Stimulated activated CD4-positive, alpha-beta T cell treated with anti-CD3 and anti-CD28 coated beads, Interleukin-2, amount 100 ng/mL, for 48 hours (primary cell): Measurements from ENCODE around the gene ZFYVE27.

Experiments
- DNase-seq, 2 donors: peaks; one replicate each; pipeline ENCODE4 v3.0.0-alpha.2; 2020

Gene ZFYVE27

DNA sequence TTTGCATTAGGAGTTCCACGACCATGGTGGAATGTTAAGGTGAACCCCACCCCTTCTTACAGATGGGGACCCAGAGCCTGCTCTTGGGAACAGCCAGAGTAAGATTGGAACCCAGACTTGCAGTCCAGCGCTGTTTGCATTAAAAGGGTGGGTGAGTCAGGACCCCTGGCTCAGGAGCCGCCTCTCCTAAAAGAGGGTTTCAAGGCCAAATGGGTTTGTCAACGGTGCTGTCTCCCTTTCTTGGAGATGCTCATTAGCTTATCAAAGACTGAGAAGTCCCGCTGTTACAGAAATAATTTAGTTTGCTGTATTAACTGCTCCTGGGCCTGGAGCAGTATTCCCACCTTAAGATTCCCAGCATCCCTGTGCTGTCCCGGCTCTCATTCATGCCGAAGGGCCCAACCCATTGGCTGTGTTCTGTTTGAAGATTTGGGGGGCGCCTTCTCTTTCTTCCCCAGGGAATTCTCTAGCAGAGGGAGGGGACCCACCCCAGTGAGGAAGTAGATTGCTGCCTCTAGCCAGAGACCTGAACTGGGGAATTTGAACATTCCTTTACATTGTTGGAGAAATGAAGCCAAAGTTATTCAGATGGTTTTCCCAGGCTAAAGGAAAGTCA, 21.6 kb upstream of the ZFYVE27 start:
- no peak for DNase-seq

DNA sequence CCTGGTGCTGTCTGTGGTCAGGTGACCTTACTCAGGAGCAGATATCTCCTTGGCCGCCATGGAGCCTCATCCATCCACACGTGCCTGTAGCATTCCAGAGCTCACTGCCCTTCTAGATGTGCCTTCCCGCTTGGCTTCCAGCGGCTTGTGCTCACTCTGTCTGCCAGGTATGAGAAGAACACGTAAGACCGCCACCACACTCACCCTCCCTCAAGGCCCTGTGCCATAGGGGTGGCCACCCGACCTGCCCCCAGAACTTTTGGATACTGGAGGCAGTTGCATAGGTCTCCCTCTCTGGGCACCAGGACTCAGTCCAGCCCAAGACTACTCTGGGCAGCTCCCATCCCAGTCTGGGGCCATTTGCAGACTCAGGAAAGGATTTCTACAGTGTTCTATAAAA, 19.3 kb upstream of the ZFYVE27 start:
- DNase-seq: no peak

DNA sequence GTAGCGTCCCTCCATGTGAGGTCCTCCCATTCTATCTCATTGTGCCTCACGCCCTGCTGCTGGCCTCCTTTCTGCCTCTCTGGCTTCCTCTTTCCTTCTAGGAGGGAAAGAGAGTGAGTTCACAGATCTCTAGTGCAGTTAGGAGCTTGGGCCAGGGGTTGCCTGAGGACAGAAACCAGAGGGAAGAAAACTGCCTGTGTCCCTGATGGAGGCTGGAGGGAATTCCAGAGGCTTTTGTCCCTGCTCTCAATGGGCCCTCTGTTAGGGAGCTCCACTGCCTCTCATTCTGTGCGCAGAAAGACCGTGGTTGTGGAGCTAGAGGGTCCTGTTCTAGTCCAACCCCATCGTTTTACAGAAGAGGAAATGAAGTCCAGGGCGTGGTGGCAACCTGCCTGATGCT, 18.8 kb upstream of the ZFYVE27 start:
- DNase-seq: no peak

DNA sequence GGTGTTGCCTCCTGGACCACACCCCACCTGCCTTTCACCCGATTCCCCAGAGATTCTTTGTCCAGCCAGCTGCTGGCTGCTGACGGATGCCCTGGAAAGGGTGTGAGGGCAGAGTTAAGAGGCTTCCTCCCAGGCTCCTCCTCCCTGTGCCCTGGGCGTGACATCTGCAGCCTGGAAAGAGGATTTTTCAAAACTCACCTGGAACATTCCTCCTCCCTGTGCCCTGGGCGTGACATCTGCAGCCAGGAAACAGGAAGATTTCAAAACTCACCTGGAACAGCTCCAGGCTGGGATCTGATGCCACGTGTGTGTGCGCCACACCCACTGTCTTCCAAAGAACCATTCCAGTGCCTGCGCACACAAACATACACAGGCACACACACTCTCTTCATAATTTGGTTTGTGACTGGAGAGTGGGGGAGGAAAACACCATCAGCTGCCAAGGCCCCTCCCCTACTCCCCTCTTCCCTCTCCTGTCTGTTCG, 18.2 kb upstream of the ZFYVE27 start:
- DNase-seq: no peak

DNA sequence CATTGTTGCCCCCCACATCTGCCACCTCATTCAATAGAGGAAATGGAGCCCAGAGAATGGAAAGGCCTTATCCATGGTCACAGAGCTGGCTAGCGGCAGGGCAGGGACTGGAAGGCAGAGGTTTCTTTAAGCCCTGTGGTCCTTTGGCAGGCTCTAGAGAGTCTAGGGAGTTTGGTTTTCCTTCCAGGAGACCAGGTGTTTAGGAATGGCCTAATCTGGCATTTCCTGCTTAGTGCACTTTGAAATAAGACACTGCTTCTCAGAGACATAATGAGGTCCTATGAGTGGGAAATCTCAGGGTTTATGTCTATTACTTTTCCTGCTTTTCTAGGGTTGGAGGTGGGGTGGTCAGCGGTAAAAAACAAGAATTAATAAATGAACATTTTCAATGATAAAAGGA, 17.3 kb upstream of the ZFYVE27 start:
- DNase-seq: no peak

DNA sequence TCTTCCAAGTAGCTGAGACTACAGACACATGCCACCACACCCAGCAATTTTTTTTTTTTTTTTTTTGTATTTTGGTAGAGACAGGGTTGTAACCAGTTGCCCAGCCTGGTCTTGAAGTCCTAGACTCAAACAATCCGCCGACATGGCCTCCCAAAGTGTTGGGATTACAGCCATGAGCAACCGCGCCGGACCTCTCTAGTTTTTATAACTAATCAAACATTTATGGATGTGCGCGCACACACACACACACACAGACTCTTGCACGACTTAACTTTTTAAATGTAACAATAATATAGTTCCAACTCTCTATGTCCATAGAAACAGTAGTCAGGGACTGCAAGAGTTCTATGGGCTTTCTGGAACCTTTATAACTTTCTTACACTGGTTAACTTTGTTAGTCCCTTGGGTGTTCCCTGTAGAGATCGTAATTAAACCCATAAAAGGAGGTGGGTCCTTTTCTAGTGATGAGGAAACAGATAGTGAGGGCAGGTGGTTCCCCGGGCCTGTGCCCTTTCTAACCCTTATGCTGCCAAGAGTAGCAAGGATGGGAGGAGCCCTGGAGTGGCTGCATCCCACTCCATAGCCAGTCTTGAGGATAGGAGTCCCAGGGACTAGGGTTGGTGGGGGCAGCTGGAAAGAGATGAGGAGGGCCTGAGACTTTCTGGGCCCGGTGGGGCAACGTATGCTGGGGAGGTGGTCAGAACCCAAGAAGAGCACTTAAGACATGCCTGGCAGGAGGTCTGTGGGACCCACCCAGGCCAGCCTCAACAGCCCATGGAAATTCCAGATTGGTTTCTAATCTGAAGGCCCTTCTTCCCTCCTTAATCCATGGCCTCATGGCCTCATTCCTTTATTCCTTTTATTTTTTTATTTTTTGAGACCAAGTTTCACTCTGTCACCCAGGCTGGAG, 14.8 kb upstream of the ZFYVE27 start:
- no peak for DNase-seq

DNA sequence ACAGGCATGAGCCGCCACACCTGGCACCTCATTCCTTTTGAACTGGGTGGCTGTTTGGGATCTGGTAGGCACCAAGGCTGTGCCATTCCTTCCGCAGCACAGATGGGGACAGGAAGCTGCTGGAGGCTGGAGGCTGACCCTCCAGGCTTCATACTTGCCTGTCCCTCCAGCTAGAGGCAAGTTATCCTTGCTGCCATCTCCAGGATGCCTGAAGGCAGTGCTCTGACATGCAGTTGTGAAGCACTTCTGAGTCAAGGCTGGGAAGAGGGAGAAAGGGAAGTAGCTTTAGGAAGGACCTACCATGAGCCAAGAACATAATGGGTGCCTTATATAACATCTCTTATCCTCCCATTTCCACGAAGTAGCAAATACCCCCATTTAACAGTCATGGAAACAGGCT, 13.9 kb upstream of the ZFYVE27 start:
- no peak for DNase-seq

DNA sequence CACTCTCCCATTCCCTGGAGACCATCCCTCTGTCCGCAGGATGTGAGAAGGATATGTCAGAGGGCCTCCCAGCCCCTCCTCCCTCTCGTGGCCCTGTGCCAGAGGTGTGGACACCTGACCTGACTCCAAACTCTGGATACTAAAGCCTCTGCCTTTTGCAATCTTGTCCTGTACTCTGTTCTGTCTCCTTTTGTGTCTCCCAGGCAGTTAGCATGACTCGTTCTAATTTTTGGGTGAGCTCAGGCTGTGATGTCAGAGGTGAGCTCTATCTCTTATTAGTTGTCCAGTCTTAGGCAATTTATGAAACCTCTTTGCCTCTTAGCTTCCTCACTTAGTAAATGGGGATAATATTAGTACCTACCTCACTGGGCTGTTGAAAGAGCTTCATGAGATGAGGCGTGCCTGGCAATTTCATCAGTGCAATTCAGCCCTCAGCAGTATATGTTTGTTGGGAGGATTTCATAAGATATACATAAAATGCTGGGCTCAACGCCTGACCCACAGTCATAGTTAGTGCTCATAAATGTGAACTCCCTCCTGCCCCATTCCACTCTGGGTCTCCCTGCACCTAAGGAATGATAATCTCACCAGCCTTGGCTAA, 12.5 kb upstream of the ZFYVE27 start:
- no peak for DNase-seq

DNA sequence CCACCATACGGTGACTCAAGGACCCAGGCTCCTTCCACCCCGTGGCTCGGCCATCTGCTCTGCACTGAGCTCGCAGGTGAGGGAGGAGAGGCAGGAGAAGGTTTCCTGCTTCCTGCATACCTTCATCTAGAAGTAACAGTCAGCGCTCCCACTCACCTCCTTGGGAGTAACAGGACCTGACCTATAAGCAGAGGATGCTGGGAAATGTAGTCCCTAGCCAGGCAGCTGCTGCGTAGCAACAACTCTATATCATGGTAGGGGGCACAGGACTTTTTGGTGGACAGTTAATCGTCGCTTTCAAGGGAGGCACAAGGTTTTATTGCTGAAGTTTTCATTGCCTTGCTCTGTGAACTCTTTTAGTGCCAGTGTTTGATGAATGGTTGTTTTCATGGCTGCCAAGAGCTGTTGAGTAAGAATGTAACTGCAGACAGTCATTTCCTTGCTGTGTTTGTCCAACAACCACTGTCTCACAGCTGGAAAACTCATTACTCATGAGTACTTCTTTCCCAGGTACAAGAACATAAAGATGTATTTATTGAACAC, 10.2 kb upstream of the ZFYVE27 start:
- DNase-seq: no peak

DNA sequence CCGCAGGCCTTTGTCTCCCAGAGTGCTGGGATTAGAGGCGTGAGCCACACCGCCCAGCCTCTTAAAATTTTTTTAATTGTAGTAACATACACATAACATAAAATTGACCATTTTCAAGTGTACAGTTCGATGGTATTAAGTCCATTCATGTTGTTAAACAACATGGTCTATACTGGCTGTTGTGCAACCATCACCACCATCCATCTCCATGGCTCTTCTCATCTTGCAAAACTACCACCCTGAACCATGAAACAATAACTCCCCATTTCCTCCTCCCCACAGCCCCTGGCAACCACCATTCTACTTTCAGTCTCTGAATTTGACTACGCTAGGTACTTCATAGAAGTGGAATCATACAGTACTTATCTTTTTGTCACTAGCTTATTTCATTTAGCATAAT, 7.9 kb upstream of the ZFYVE27 start:
- DNase-seq: no peak

DNA sequence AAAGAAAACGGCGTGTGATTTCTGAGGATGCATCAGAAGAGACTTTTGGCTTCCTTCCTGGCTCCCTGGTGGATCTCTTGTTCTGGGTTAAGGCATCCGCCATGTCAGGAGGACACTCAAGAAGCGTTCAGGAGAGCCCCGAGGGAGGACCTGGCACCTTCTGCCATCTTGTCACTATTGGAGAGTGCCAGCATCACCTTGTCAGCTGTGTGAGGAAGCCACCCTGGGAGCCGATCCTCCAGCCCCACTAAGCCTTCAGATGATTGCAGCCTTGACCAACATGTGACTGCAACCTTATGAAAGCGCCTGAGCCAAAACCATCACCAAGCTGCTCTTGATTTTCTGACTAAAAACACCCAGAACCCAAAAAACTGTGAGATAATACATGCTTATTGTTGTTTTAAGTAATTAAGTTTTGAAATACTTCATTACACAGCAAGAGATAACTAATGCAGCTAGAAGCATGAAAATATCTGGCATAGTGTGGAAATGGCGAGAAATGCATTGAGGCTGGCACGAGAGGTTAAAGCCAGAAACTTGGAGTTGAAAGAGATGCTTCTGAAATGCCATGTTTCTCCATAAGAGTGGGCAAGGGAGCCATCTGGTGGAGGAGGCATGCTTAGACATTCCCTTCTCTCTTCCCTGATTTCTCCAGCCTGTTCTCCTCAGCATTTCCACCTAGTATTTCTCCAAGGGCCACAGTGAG, 5.4 kb upstream of the ZFYVE27 start:
- peak; percentile 41 to 55 for DNase-seq

DNA sequence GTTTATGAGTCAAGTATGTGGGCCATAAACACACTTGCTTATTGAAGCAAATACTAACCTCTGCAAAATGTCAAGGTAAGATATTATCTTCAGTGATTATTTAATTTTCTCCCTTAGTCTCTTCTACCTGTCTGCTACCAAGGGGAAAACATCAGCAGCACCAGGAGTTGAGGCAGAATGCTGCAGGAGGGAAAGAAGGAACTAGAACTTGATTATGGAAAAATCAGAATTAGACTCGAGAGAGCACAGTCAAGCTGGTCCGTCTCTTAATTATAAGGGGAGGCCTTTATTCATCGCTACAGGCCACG, 4.9 kb upstream of the ZFYVE27 start:
- DNase-seq: no peak

DNA sequence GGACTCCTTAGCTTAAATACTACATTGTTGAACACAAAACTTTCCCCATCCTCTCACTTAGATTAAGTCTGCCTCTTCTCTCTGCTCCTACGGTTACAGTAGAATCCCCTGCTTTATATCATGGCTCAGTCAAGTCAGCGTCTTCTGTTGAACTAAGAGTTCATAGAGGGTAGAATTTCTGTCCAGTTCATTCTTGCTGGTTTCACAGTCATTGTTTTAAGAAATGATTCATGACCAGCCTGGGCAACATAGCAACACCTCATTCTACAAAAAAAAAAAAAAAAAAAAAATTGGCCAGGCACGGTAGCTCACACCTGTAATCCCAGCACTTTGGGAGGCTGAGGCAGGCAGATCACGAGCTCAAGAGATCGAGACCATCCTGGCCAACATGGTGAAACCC, 3.7 kb upstream of the ZFYVE27 start:
- DNase-seq: no peak

DNA sequence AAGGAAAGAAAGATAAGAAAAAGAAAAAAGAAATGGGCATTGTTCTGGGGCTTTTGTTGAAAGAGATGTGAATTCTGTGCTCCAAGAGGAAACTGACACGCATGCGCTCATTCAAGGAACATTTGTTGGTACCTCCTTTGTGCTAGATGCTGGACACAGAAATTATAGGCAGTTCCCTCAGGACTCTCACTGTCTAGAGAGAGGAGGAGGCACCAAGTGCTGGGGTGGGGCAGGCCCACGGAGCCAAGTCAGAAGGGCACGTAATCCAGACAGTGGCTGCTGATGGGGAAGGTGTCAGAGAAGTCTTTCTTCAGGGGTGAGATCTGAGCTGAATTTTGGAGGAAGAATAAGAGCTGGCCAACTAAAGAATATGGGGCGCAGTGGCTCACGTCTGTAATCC, 2.9 kb upstream of the ZFYVE27 start:
- DNase-seq: no peak

DNA sequence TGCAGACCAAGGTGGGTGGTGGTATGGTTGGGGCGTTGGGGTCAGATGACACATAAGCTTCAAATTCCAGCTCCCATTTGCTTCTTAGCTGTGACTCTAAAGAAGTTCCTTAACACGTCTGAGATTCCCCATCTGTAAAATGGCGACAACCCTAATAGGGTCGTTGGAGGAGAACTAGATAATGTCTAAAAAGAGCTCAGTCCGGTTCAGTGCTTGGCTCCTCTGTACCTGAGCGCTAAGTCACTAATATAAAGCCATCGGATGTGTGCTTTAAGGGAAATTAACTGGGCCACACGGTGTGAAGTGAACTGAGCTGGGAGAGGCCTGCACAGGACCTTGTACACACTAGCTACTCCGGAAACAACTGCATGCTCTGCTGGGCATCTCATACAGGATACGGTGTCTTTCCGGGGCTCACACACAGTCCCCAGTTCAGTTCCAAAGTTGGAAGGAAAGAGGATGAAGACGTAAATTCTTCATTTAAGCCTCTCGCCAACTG, 476 bp upstream of the ZFYVE27 start:
- DNase-seq: no peak

DNA sequence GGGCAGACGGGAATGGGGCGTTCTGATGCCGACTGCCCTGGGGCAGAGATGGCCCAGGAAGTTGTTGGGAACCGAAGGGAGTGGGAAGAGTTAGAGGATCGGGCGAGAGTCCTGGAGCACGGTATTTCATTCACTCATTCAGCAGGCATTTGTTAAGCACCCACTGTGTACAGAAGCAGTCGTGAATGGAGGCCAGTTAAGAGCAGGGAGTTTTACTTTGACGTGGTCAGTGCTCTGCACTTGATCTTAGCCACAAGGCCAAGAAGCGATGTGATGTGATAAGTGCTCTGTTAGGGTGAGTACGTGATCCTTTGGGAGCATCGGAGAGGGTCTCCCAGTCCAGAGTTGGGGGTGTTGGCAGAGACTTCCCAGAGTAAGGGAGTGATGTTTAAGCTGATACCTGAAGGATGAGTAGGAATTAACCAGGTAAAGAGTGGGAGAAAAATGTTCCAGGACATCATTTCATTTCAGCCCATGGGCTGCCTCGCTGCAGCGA, 890 bp downstream of the ZFYVE27 start:
- no peak for DNase-seq

DNA sequence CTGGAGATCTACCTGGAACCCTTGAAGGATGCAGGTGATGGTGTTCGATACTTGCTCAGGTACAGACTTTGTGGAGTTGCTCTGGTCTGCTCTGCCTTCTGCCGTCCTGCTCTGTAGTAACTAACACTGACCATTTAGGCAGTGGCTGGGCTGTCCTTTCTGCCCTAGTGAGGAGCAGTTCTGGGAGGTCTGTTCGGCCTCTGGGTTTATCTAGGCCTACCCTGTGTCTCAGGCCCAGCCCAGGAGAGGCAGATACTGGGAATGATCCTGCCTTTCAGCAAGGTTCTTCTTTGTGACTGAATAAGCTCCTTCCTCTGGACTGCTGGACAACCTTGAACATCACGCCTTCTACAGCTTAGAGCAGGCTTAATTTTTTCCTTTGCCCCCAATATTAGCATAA, 1.7 kb downstream of the ZFYVE27 start:
- DNase-seq: no peak

DNA sequence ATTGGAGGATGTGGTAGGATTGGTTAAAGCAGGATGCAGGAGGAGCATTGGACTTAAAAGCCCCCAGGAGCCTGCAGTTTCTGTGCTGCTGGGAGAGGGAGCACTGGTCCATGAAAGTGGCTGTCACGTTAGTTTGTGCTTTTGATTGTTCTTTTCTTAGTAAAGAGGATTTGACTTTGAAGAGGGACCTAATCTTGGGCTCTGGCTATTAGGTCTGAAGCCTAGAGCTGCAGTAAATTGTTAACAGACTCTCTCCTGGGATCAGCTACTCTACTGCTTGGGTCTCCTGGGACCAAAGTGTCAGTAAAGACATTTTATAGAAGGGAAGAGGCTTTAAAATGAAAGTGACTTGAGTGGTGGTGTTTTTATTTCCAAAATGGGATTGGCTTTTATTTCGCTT, 3.7 kb downstream of the ZFYVE27 start:
- no peak for DNase-seq

DNA sequence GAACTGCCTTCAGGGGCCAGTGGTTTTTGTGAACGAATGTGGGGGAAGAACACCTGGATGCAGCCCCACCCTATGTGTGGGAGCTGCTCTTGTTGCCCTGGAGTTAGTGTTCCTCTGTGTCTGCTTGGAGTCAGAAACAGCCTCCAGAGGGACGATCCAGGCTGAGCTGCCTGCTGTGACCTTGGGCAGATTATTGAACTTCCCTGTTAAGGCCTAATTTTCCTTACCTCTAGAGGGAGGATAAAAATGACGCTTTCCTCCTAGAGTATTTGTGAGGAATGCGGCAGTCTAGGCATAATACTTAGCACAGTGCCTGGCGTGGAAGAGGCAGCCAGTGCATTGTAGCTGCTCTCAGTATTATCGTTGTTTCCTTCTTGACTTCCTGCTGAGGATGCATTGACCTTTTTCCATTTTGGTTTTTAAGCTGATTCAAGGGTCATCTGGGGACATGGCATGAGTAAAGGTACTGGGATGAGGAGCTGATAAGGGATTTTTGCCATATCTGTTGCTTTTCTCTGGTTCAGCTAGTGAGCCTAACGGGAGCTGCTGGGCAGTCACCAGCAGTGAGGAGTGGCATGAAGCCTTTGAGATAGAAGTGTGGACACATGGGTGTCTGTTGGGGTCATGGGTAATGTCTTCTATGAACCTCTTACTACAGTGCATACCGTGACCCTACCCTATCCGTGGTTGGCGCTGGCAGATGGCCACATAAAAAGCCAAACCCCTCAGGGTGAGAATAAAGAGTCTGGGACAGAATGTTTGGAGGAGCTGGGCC, 6.4 kb downstream of the ZFYVE27 start:
- no peak for DNase-seq

DNA sequence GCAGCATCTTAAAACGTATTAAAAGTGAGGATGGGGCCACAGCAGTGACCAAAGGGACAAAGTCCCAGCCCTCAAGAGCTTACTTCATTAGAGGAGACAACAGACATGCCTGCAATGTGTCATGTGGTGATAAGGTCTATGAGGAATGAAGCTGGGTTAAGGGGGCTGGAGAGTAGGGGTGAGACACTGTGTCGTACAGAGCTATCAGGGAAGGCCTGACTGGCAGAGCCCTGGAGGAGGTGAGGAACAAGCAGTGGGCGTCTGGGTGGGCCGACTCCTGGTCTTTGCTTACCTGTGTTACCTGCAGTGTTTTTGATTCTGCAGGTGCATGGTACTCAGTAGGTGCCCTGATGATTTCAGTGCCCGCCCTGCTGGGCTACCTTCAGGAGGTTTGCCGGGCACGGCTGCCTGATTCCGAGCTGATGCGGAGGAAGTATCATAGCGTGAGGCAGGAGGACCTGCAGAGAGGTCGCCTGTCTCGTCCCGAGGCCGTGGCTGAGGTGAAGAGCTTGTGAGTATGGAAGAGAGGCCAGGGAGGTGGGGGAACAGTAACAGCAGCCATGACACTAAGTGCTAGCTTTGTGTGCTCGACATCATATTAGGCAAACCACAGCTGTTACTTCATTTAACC, 7.6 kb downstream of the ZFYVE27 start:
- DNase-seq: no peak

DNA sequence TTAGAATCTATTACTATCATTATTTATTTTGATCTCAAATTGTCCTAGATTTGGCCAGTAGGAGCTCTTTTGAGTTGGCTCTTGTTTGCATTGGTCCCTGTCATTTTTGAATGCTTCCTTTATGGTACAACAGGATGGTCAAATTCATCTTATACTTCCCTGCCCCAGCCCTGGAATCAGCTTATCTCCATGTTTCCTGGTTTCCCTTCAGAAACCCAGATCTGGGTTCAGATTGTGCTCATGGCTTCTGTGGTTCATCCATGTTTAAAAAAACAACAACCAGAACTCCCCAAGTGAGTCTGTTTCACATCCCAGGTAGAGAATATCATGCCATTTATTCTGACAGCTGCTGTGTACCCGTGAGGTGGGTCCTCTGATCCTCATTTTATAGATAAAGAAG, 10.6 kb downstream of the ZFYVE27 start:
- no peak for DNase-seq

DNA sequence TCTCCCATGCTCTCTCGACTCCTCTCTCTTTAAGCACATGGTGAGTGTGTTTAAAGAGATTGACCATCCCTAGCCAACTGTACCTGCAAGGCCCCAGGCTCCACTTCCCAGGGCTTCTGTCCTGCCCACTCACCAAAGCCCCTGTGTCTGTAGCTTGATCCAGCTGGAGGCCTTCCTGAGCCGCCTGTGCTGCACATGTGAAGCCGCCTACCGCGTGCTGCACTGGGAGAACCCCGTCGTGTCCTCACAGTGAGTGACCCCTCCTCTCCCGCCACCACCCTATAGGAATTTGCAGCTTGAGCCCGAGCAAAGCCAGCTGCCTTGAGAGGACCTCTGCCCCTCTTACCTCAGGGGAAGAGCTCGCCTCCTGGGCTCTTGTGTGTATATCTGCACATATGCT, 11.2 kb downstream of the ZFYVE27 start:
- no peak for DNase-seq
